HG02623 (cell line): Measurements from ENCODE around the gene POLR1D.

Source experiments
- ATAC-seq: cut with Tn5 transposase; IDR thresholded peaks from one replicate; pipeline ENCODE4 v1.9.1; 2021; ENCODE audit warnings: moderate library complexity; ENCODE audit not compliant: unreplicated experiment

The POLR1D gene

DNA sequence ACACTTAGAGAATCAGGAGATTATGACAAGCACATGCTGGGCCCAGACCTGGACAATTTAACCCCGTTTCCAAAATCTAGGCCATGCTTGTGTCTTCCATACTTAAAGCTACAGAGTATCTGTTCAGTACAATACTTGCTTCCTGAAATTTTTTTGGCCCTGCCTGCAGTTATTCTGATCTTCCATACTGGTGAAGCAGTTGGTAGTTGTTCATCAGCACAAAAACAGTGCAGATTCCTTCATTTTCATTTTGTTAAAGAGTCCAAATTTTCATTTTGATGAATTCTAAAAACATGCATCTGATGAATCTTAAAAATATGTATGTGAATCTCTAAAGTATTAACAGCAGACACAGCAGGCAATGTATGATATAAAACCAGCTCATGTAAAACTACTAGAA lies 49.2 kb downstream of the POLR1D start:
- no peak for ATAC-seq

- ATAC-seq, result no peak
Observed at GRCh38 chr13:27672025-27672424, 50.3 kb downstream of the POLR1D start.
